Measurements from ENCODE around the gene MRPL34. TPM values are rescaled to one million over a fixed set of nuclear protein-coding genes. Genes with fewer than 3 reads are reported as not detected.

The MRPL34 gene
- polyA plus RNA-seq, 1 of the 3 experiments (the other 2 are of a cell fraction): 72.9 TPM

GRCh38 chr19:17333611-17334413 is 28.1 kb downstream of the MRPL34 start:
- Histone ChIP-seq H2AFZ (ENCODE audit: low read depth) (peak overlapping the region; percentile 73; the same call in 1 of the 2 replicates), H4K20me1 (ENCODE audit: insufficient read depth) (no peaks in the 10 kb centered on the region), H3K9me2 (no peaks in the 10 kb centered on the region), H3K9me3 (no peaks in the 10 kb centered on the region), H3K9ac (peak overlapping the region; percentile 71), H3K36me3 (replicated peaks in 1 of 2; ENCODE audit: control insufficient read depth in 1 of 2, insufficient read depth in 2 of 2, low read length in 1 of 2) (peaks cover 0 to 4% of the 10 kb centered on the region in 2 experiments), H3K79me2 (ENCODE audit: insufficient read depth) (peaks cover 8% of the 10 kb centered on the region; the same call in 1 of the 2 replicates), H3K4me1 (ENCODE audit: control insufficient read depth in 1 of 2, insufficient read depth in 2 of 2, low read depth in 1 of 2, low read length in 1 of 2) (peaks cover 0 to 24% of the 10 kb centered on the region in 2 experiments; a peak in 1 of 4 replicates), H3K27me3 (ENCODE audit: insufficient read depth) (no peaks in the 10 kb centered on the region), H3K4me3 (ENCODE audit: low read depth in 2 of 2, low read length in 1 of 2) (peak overlapping the region; percentile 83 to 92), H3F3A (replicated peaks; ENCODE audit: insufficient read depth) (peaks cover 8% of the 10 kb centered on the region), H3K27ac (ENCODE audit: low read depth in 2 of 2, low read length in 1 of 2) (peak overlapping the region; percentile 48 to 87; a peak in 2 of 4 replicates), H3K4me2 (peak overlapping the region; percentile 96)
- DNase-seq: no peak
- ChIA-PET CTCF (interaction anchor here (0.8 to 1.9 kb wide), 5 partner anchors 9 to 57 kb away, joined by 3 to 8 read pairs (median 6); partner anchors contain the start of gene DDA1), POLR2A (interaction anchor here (0.5 to 1.6 kb wide), 2 partner anchors 13 to 31 kb away, joined by 3 to 4 read pairs; partner anchors contain the start of gene ABHD8)
- TF ChIP-seq EP300 (IDR thresholded peaks at IDR 0.05; ENCODE audit: borderline replicate concordance in 1 of 2, low read depth in 1 of 2, low read length in 1 of 2): no peak
- 0 out of 2 replicates have a peak, but pooled peaks have one; percentile 26 for TF ChIP-seq SIN3A (IDR thresholded peaks at IDR 0.05; ENCODE audit: borderline replicate concordance, low read depth, low read length)
- WGBS (ENCODE audit: low lambda C conversion rate): 27% methylated on average over 14 of the region's 52 CpGs

GRCh38 chr19:17334414-17335409 is 29.0 kb downstream of the MRPL34 start, which contains the start of gene ANO8:
ANO8 (minus strand) TSS chr19:17334855; CDS start chr19:17334670, 185 bp downstream.
- H3K27ac ChIP-seq (ENCODE audit: low read depth in 2 of 2, low read length in 1 of 2): peak within 1 kb of the TSS; percentile 48 to 87
- POLR2A ChIA-PET: no interaction called here

More at GRCh38 chr19:17334414-17335409, 29.0 kb downstream of the MRPL34 start, which contains the start of gene ANO8:
- Histone ChIP-seq H3K27me3 (ENCODE audit: insufficient read depth) (no peaks in the 10 kb centered on the region), H3K79me2 (ENCODE audit: insufficient read depth) (peaks cover 8% of the 10 kb centered on the region; the same call in 1 of the 2 replicates), H3K9me3 (no peaks in the 10 kb centered on the region), H3K4me3 (ENCODE audit: low read depth in 2 of 2, low read length in 1 of 2) (peak within 1 kb of the TSS; percentile 83 to 92), H4K20me1 (ENCODE audit: insufficient read depth) (no peaks in the 10 kb centered on the region), H2AFZ (ENCODE audit: low read depth) (peak within 1 kb of the TSS; percentile 95), H3K9me2 (no peaks in the 10 kb centered on the region), H3K36me3 (replicated peaks in 1 of 2; ENCODE audit: control insufficient read depth in 1 of 2, insufficient read depth in 2 of 2, low read length in 1 of 2) (peaks cover 0 to 2% of the 10 kb centered on the region in 2 experiments), H3K9ac (peak within 1 kb of the TSS; percentile 71), H3K4me1 (ENCODE audit: control insufficient read depth in 1 of 2, insufficient read depth in 2 of 2, low read depth in 1 of 2, low read length in 1 of 2) (peaks cover 0 to 24% of the 10 kb centered on the region in 2 experiments; a peak in 1 of 4 replicates), H3F3A (replicated peaks; ENCODE audit: insufficient read depth) (peaks cover 8% of the 10 kb centered on the region), H3K4me2 (peak within 1 kb of the TSS; percentile 96)
- CTCF ChIA-PET: interaction anchor here (1.3 to 1.9 kb wide), 2 partner anchors 10 to 52 kb away, joined by 3 to 8 read pairs; no protein-coding TSS in a partner anchor
- 3% methylated on average over 32 of the region's 86 CpGs for WGBS (ENCODE audit: low lambda C conversion rate)
- TF ChIP-seq EZH2phosphoT487 (IDR thresholded peaks at IDR 0.05; ENCODE audit: borderline replicate concordance, low read depth) (no peak), ZBTB33 (IDR thresholded peaks at IDR 0.05; ENCODE audit: borderline replicate concordance, low read depth) (no peak), FOXM1 (IDR thresholded peaks at IDR 0.05; ENCODE audit: low read depth) (no peak), RCOR1 (IDR thresholded peaks at IDR 0.05; ENCODE audit: low read length) (peak; percentile 51; the same call in 1 of the 2 replicates), MEF2A (IDR thresholded peaks at IDR 0.05; ENCODE audit: borderline replicate concordance, low read depth) (no peak), PBX3 (IDR thresholded peaks at IDR 0.05) (peak; percentile 92), NRF1 (IDR thresholded peaks at IDR 0.05; ENCODE audit: low read depth, low read length) (no peak), USF1 (IDR thresholded peaks at IDR 0.05; ENCODE audit: borderline replicate concordance, low read depth) (no peak), MXI1 (IDR thresholded peaks at IDR 0.05; ENCODE audit: low read depth, low read length) (peak; percentile 75; the same call in 1 of the 2 replicates), TCF12 (IDR thresholded peaks at IDR 0.05) (no peak; the same call in 1 of the 2 replicates), MAX (IDR thresholded peaks at IDR 0.05; ENCODE audit: low read depth) (peak; percentile 57; the same call in 1 of the 2 replicates), RFX5 (IDR thresholded peaks at IDR 0.05; ENCODE audit: low read length) (no peak), IRF3 (IDR thresholded peaks at IDR 0.05; ENCODE audit: low read depth, low read length) (no peak), NFIC (IDR thresholded peaks at IDR 0.05; ENCODE audit: borderline replicate concordance) (no peak), SIN3A (IDR thresholded peaks at IDR 0.05; ENCODE audit: borderline replicate concordance, low read depth, low read length) (peak; percentile 86; the same call in 1 of the 2 replicates), CHD2 (IDR thresholded peaks at IDR 0.05; ENCODE audit: low read length, partially characterized antibody) (peak; percentile 41)
- peak; percentile 94 for DNase-seq

Data from SK-N-SH (cell line).